Smooth muscle cell of trachea (primary cell): ENCODE results near the gene CDKN2B-AS1. TPM values are rescaled to one million over a fixed set of nuclear protein-coding genes. Genes with fewer than 3 reads are reported as not detected.

Experiments used
- total RNA-seq: library from RNA; depleted of rRNA; stranded (reverse); fragments of >200 nt; gene quantifications from 2 replicates; pipeline ENCODE4 v1.2.1, GENCODE V29; 2014

CDKN2B-AS1 gene
- 4.5 and 10.9 TPM in 2 replicates for total RNA-seq

DNA sequence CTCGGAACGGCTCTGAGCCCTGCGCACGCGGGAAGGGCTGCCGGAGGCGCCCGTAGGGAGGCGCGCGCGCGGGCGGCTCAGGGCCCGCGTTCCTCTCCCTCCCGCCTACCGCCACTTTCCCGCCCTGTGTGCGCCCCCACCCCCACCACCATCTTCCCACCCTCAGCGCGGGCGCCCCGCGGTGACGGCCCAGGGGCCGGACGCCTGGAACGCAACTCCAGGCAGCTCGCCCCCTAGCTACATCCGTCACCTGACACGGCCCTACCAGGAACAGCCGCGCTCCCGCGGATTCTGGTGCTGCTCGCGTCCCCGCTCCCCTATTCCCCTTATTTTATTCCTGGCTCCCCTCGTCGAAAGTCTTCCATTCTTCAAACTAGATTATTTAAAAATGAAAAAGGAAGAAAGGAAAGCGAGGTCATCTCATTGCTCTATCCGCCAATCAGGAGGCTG, at the start of gene CDKN2B-AS1:
Gene CDKN2B-AS1 (plus strand): TSS at position 236 of the 450 bp plus-strand sequence.

DNA sequence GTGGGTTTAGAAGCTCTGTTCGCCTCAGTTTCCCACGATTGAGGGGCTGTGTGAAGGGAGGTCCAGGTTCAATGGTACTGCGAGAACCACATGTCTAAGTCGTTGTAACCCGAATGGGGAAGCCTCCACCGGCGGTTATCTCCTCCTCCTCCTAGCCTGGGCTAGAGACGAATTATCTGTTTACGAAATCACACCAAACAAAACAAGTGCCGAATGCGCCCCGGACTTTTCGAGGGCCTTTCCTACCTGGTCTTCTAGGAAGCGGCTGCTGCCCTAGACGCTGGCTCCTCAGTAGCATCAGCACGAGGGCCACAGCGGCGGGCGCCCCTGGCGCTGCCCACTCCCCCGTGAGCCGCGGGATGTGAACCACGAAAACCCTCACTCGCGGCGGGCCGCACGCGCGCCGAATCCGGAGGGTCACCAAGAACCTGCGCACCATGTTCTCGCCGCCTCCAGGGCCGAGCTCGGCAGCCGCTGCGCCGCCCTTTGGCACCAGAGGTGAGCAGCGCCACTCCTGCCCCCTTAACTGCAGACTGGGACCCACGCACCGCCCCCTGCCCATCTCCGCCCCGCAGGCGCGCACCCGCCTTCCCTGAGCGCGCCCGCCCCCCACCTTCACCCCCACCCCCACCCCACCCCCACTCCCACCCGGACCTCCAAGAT, 567 bp upstream of the CDKN2B-AS1 start, which contains the start of gene CDKN2A:
Gene CDKN2A (minus strand): TSS at position 500 of the 663 bp plus-strand sequence.

DNA sequence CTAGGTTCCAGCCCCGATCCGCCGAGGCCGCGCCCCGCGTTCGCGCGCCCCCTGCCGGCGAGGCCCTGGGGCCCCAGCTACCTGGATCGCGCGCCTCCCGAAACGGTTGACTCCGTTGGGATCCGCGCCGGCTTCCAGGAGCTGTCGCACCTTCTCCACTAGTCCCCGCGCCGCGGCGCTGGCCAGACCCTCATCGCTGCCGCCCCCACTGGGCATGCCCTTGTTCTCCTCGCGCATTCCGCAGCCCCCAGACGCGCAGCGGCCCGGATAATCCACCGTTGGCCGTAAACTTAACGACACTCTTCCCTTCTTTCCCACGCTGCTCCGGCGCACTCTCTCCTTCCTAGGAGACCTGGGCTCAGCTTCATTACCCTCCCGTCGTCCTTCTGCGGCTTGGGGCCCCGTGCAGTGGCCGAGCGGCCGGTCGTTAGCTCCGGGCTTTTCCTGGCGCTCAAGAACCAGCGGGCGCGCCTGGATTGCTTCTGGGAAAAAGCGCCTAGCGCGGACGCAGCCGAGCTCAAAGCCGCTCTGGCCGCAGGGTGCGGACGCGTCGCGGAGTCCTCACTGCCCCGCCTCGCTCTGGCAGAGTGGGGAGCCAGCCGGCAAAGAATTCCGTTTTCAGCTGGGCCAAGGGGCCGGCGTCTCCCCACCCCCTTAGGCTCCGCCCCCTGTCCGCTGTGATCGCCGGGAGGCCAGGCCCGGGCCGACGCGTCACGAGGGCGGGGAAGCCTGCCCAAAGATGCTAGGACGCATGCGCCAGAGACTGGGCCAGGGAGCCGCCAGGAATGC, 14.3 kb downstream of the CDKN2B-AS1 start, which contains the start of gene CDKN2B:
Gene CDKN2B (minus strand): TSS at position 589 of the 789 bp plus-strand sequence. CDS start 352 bp downstream, at position 237.

Other genes with a start within 250 kb of the CDKN2B-AS1 start
- gene MTAP, start 192.2 kb upstream of the CDKN2B-AS1 start, total RNA-seq = 30.5 and 33.7 TPM in 2 replicates
- 32.0 and 39.5 TPM in 2 replicates for gene CDKN2A, start 399 bp upstream of the CDKN2B-AS1 start, total RNA-seq
- 15.0 and 42.2 TPM in 2 replicates for gene CDKN2B, start 14.5 kb downstream of the CDKN2B-AS1 start, total RNA-seq